Endothelial cell of umbilical vein (primary cell): ENCODE measurements around the gene PNPLA7. TPM values are rescaled to one million over a fixed set of nuclear protein-coding genes. Genes with fewer than 3 reads are reported as not detected.

Experiments used
- BruUV-seq: library from RNA; stranded (reverse); fragments of 400-500 nt; replicated peaks from 2 replicates; lab custom pipeline; 2021; lab: Mats Ljungman, UMichigan
- CTCF ChIA-PET: fragments of 300-600, 350-600 bp; sonication (Branson Sonifier 250); formaldehyde crosslinking; loops from one replicate; lab custom pipeline; 2021; ENCODE audit warnings: antibody characterized with exemption, inconsistent platforms; lab: Charles Lee
- POLR2A ChIA-PET: fragments of 300-600, 350-600 bp; sonication (Branson Sonifier 250); formaldehyde crosslinking; loops from one replicate; lab custom pipeline; 2021; ENCODE audit warnings: antibody characterized with exemption, inconsistent platforms; lab: Charles Lee
- DNase-seq: peaks from one replicate; pipeline ENCODE4 v3.0.0-alpha.2; 2011; ENCODE audit warnings: low read depth, low spot score
- FAIRE-seq: peaks from 2 replicates; lab custom pipeline; 2011; peaks lifted over from hg19 to GRCh38; lab: Jason Lieb, UNC
- H2AFZ ChIP-seq: 2 replicates; pipeline ENCODE4 v1.6.0; 2012; ENCODE audit warnings: low read depth, low read length, control low read depth, inconsistent platforms
- H3K27ac ChIP-seq: 2 replicates; pipeline ENCODE4 v1.5.1; 2011; ENCODE audit warnings: low read depth, mild to moderate bottlenecking, control low read depth, low read length, moderate library complexity; ENCODE audit not compliant: insufficient read depth
- H3K27me3 ChIP-seq, 2 experiments: 2 replicates each; pipeline versions ENCODE4 v1.6.0 to v1.6.1; 2011; ENCODE audit warnings: low read length in 2 of 2, mixed read lengths in 1 of 2; ENCODE audit not compliant: control insufficient read depth in 2 of 2, insufficient read depth in 2 of 2
- H3K36me3 ChIP-seq, 2 experiments: 2 replicates in 1 of 2; 3 replicates in 1 of 2; pipeline ENCODE4 v1.5.1; 2011; ENCODE audit warnings: low read length in 2 of 2, mild to moderate bottlenecking in 1 of 2, moderate library complexity in 1 of 2; ENCODE audit not compliant: control insufficient read depth in 2 of 2, insufficient read depth in 2 of 2; ENCODE audit errors: extremely low read depth in 1 of 2
- H3K4me1 ChIP-seq: 3 replicates; pipeline ENCODE4 v1.5.1; 2011; ENCODE audit warnings: mild to moderate bottlenecking, low read length; ENCODE audit not compliant: control insufficient read depth, insufficient read depth; ENCODE audit errors: extremely low read depth
- H3K4me2 ChIP-seq: 2 replicates; pipeline ENCODE4 v1.6.1; 2011; ENCODE audit warnings: low read length, control low read depth, mixed read lengths; ENCODE audit not compliant: insufficient read depth
- H3K4me3 ChIP-seq, 3 experiments: fragments of 200-600 bp in 1 of 3; sonication (generic), shearing (Covaris generic) in 1 of 3; replicated peaks in 1 of 3; 2 replicates each; pipeline ENCODE4 v1.5.1; 2011 to 2016; ENCODE audit warnings: control low read depth in 3 of 3, low read length in 3 of 3, mild to moderate bottlenecking in 2 of 3, inconsistent platforms in 1 of 3, low read depth in 1 of 3, moderate library complexity in 1 of 3; ENCODE audit not compliant: insufficient read depth in 1 of 3
- H3K79me2 ChIP-seq: 2 replicates; pipeline ENCODE4 v1.6.0; 2012; ENCODE audit warnings: low read length, inconsistent platforms; ENCODE audit not compliant: control insufficient read depth, insufficient read depth
- H3K9ac ChIP-seq: replicated peaks from 2 replicates; pipeline ENCODE3; 2011; ENCODE audit warnings: low read length, control low read depth; ENCODE audit not compliant: insufficient read depth; ENCODE audit errors: extremely low read depth
- H3K9me1 ChIP-seq: replicated peaks from 3 replicates; pipeline ENCODE4 v1.6.0; 2011; ENCODE audit warnings: mild to moderate bottlenecking, low read length; ENCODE audit not compliant: control insufficient read depth, insufficient read depth; ENCODE audit errors: extremely low read depth
- H3K9me3 ChIP-seq: replicated peaks from 2 replicates; pipeline ENCODE4 v1.5.1; 2012; ENCODE audit warnings: low read length, inconsistent platforms; ENCODE audit not compliant: control insufficient read depth, insufficient read depth
- H4K20me1 ChIP-seq: replicated peaks from 2 replicates; pipeline ENCODE3; 2011; ENCODE audit warnings: mild to moderate bottlenecking, low read length; ENCODE audit not compliant: control insufficient read depth, insufficient read depth; ENCODE audit errors: extremely low read depth
- CTCF ChIP-seq, 2 donors: IDR thresholded peaks; 1 replicate in 1 of 2; 2 replicates in 1 of 2; pipeline ENCODE4 v1.5.1; 2011; ENCODE audit warnings: low read length in 2 of 2, mild to moderate bottlenecking in 2 of 2, moderate library complexity in 2 of 2, control low read depth in 1 of 2, inconsistent platforms in 1 of 2, low read depth in 1 of 2; ENCODE audit not compliant: insufficient read depth in 1 of 2; ENCODE audit errors: extremely low read depth in 1 of 2
- EZH2 ChIP-seq: IDR thresholded peaks from 2 replicates; pipeline ENCODE4 v1.6.1; 2012; ENCODE audit warnings: borderline replicate concordance, low read depth, mild to moderate bottlenecking, moderate library complexity, low read length, inconsistent platforms; ENCODE audit not compliant: severe bottlenecking
- FOS ChIP-seq: IDR thresholded peaks from 2 replicates; pipeline ENCODE4 v1.6.1; 2011; ENCODE audit warnings: mild to moderate bottlenecking, low read length, moderate library complexity, borderline replicate concordance; ENCODE audit not compliant: insufficient read depth
- GATA2 ChIP-seq: IDR thresholded peaks from 2 replicates; pipeline ENCODE4 v1.7.0; 2011; ENCODE audit warnings: low read depth, mild to moderate bottlenecking, moderate library complexity, mixed read lengths, low read length; ENCODE audit not compliant: insufficient read length, insufficient read depth
- JUN ChIP-seq: IDR thresholded peaks from 2 replicates; pipeline ENCODE4 v1.6.1; 2011; ENCODE audit warnings: borderline replicate concordance, low read depth; ENCODE audit not compliant: insufficient read length, insufficient read depth
- MAX ChIP-seq: IDR thresholded peaks from 2 replicates; pipeline ENCODE4 v1.6.1; 2011; ENCODE audit not compliant: insufficient read depth, insufficient read length
- MYC ChIP-seq: IDR thresholded peaks from one replicate; pipeline ENCODE4 v1.6.1; 2011; ENCODE audit warnings: mild to moderate bottlenecking, low read depth, low read length
- POLR2A ChIP-seq: IDR thresholded peaks from 2 replicates; pipeline ENCODE4 v1.6.1; 2012; ENCODE audit warnings: low read depth, mild to moderate bottlenecking, control low read depth, low read length
- POLR2AphosphoS5 ChIP-seq: IDR thresholded peaks from 2 replicates; pipeline ENCODE4 v1.6.1; 2012; ENCODE audit warnings: low read depth, mild to moderate bottlenecking, control low read depth, low read length, moderate library complexity; ENCODE audit not compliant: insufficient read depth
- dilution Hi-C: fragments of 300-500 bp; cut with MboI; formaldehyde crosslinking; loops from one replicate; pipeline ENCODE4 v1.15.0; 2019; ENCODE audit warnings: low sequenced_read_pairs; ENCODE audit not compliant: extremely low pct_ligation_motif_present
- intact Hi-C: fragments of 100-400 bp; cut with micrococcal nuclease; formaldehyde crosslinking; loops from one replicate; pipeline ENCODE4 v1.10.0; 2022
- polyA plus RNA-seq, 4 experiments: library from polyadenylated mRNA; depleted of rRNA in 3 of 4; stranded (reverse) in 3 of 4; unstranded in 1 of 4; fragments of >200 nt; gene quantifications; 2 replicates each; pipeline versions ENCODE4 v1.2.1 to v1.2.3, GENCODE V29; 2011 to 2012; ENCODE audit warnings: missing spikeins in 1 of 4
- total RNA-seq: library from RNA; stranded (reverse); gene quantifications from 2 replicates; pipeline ENCODE4 v1.2.3, GENCODE V29; 2021

The PNPLA7 gene
- total and polyA plus RNA-seq, 2 donors (not counting 3 experiments of a cell fraction or from before 2014, with no cell fraction given): 1.0 to 1.9 TPM

GRCh38 chr9:137506274-137506673, 43.9 kb downstream of the PNPLA7 start:
- no peak overlapping the region for H3K4me3 ChIP-seq
- no peaks in the 10 kb centered on the region for H3K27me3 ChIP-seq
- no peaks in the 10 kb centered on the region for H4K20me1 ChIP-seq
- no peak overlapping the region for H3K4me2 ChIP-seq
- no peak overlapping the region for H3K27ac ChIP-seq
- no peak overlapping the region for H3K9ac ChIP-seq
- TF ChIP-seq MAX (no peak), JUN (no peak), POLR2AphosphoS5 (no peak), MYC (no peak)
- ChIA-PET POLR2A (no interaction called here), CTCF (interaction anchor here (1.1 to 1.7 kb wide), 3 partner anchors 20 to 219 kb away, joined by 3 to 6 read pairs (median 5); no protein-coding TSS in a partner anchor)
- intact Hi-C loops: no loop called here
- H3K36me3 ChIP-seq: no peaks in the 10 kb centered on the region
- dilution Hi-C loops: no loop called here
- no peaks in the 10 kb centered on the region for H3K79me2 ChIP-seq
- H2AFZ ChIP-seq: no peak overlapping the region
- no peaks in the 10 kb centered on the region for H3K9me3 ChIP-seq
- H3K9me1 ChIP-seq: no peaks in the 10 kb centered on the region
- no TSS peak for BruUV-seq
- FAIRE-seq: no peak
- DNase-seq: no peak
- H3K4me1 ChIP-seq: no peaks in the 10 kb centered on the region

- FAIRE-seq (no peak), DNase-seq (no peak)
- intact Hi-C loops (no loop called here), dilution Hi-C loops (no loop called here)
- ChIA-PET POLR2A (no interaction called here), CTCF (interaction anchor here (0.9 to 1.7 kb wide), 5 partner anchors 11 to 219 kb away, joined by 3 to 6 read pairs (median 3); partner anchors contain the start of gene NSMF)
- H3K4me3 ChIP-seq: no peak overlapping the region
- no peak overlapping the region for H2AFZ ChIP-seq
- H3K9me3 ChIP-seq: no peaks in the 10 kb centered on the region
- H3K4me1 ChIP-seq: no peaks in the 10 kb centered on the region
- no peak for TF ChIP-seq GATA2
- TF ChIP-seq JUN: no peak
- TF ChIP-seq MAX: no peak
- TF ChIP-seq EZH2: no peak
- no peak for TF ChIP-seq POLR2AphosphoS5
- no peak for TF ChIP-seq CTCF (IDR thresholded peaks at IDR 0.05; ENCODE audit: extremely low read depth in 1 of 2, insufficient read depth in 1 of 2, low read depth in 1 of 2, low read length in 2 of 2)
- no peak for TF ChIP-seq POLR2A
- no peak for TF ChIP-seq MYC
- no peak for TF ChIP-seq FOS
- H3K9me1 ChIP-seq: no peaks in the 10 kb centered on the region
- H3K36me3 ChIP-seq: no peaks in the 10 kb centered on the region
- no peaks in the 10 kb centered on the region for H4K20me1 ChIP-seq
- H3K27me3 ChIP-seq: no peaks in the 10 kb centered on the region
- H3K4me2 ChIP-seq: no peak overlapping the region
- no peak overlapping the region for H3K9ac ChIP-seq
- no peaks in the 10 kb centered on the region for H3K79me2 ChIP-seq
- H3K27ac ChIP-seq: no peak overlapping the region
- BruUV-seq: no TSS peak
Observed at GRCh38 chr9:137505421-137506140, 44.6 kb downstream of the PNPLA7 start.
